HepG2 (cell line): ENCODE data around the gene CSNK2A1. TPM values are rescaled to one million over a fixed set of nuclear protein-coding genes. Genes with fewer than 3 reads are reported as not detected.
A peak's percentile ranks its signal among the peaks of the same experiment; 100 is the strongest.

Source experiments
- HDAC2 ChIP-seq: sonication (generic); formaldehyde crosslinking; IDR thresholded peaks from 2 replicates; pipeline ENCODE4 v1.4.0; 2020; ENCODE audit warnings: missing genetic modification reagents
- NCOA2 ChIP-seq: sonication (generic); formaldehyde crosslinking; IDR thresholded peaks from 2 replicates; pipeline ENCODE4 v1.8.0; 2022; ENCODE audit warnings: inconsistent platforms
- RBAK ChIP-seq: sonication (generic); formaldehyde crosslinking; IDR thresholded peaks from 2 replicates; pipeline ENCODE4 v1.5.1; 2020; ENCODE audit warnings: mild to moderate bottlenecking, missing genetic modification reagents
- RXRB ChIP-seq: IDR thresholded peaks from 2 replicates; pipeline ENCODE4 v1.6.1; 2016; ENCODE audit warnings: borderline replicate concordance, missing genetic modification reagents, missing compliant biosample characterization
- U2AF1 ChIP-seq: fragments of 200-400 bp; formaldehyde crosslinking; optimal IDR thresholded peaks from 2 replicates; pipeline ENCODE3; 2017; ENCODE audit warnings: mild to moderate bottlenecking, low read depth, low read length
- ZBED4 ChIP-seq: sonication (generic); formaldehyde crosslinking; IDR thresholded peaks from 2 replicates; pipeline ENCODE4 v1.4.0; 2020; ENCODE audit warnings: missing genetic modification reagents, borderline replicate concordance
- ZBTB7A ChIP-seq: sonication (generic); formaldehyde crosslinking; IDR thresholded peaks from 2 replicates; pipeline ENCODE4 v1.8.0; 2022; ENCODE audit warnings: mild to moderate bottlenecking, missing genetic modification reagents
- ZIK1 ChIP-seq: sonication (generic); formaldehyde crosslinking; IDR thresholded peaks from 2 replicates; pipeline ENCODE4 v1.5.0; 2020; ENCODE audit warnings: mild to moderate bottlenecking, low read depth, missing genetic modification reagents, borderline replicate concordance
- ZNF598 ChIP-seq: sonication (generic); formaldehyde crosslinking; IDR thresholded peaks from 2 replicates; pipeline ENCODE4 v1.5.1; 2020; ENCODE audit warnings: mild to moderate bottlenecking, missing genetic modification reagents, borderline replicate concordance
- ZNF687 ChIP-seq: sonication (generic); formaldehyde crosslinking; IDR thresholded peaks from 2 replicates; pipeline ENCODE4 v1.5.1; 2020; ENCODE audit warnings: mild to moderate bottlenecking, missing genetic modification reagents, moderate library complexity
- ZSCAN29 ChIP-seq: sonication (generic); formaldehyde crosslinking; conservative IDR thresholded peaks from 2 replicates; pipeline ENCODE4 v1.4.0; 2020; ENCODE audit warnings: mild to moderate bottlenecking, missing genetic modification reagents
- polyA plus RNA-seq, 8 experiments: library from polyadenylated mRNA; depleted of rRNA in 3 of 8; stranded (reverse) in 7 of 8; unstranded in 1 of 8; fragments of >200 nt; fragmentation: Illumina TruSeq in 4 of 8; extraction: Trizol in 4 of 8; gene quantifications; 2 replicates each; pipeline versions ENCODE4 v1.2.1 to v1.2.3, GENCODE V29; 2011 to 2016; ENCODE audit warnings: low read depth in 4 of 8, missing spikeins in 1 of 8, mixed read lengths in 1 of 8; ENCODE audit not compliant: insufficient read depth in 1 of 8
- total RNA-seq, 5 experiments: library from RNA; depleted of rRNA; stranded (reverse); fragments of >200 nt; fragmentation: Illumina TruSeq; extraction: Trizol; gene quantifications; 2 replicates each; pipeline ENCODE4 v1.2.3, GENCODE V29; 2016; ENCODE audit warnings: low read depth in 1 of 5
- TF ChIP-seq, protein P1 (sequence below): sonication (generic); formaldehyde crosslinking; IDR thresholded peaks from 2 replicates; pipeline ENCODE4 v1.9.0; 2021; ENCODE audit warnings: missing genetic modification reagents, mild to moderate bottlenecking, borderline replicate concordance
- TF ChIP-seq, protein P2 (sequence below): sonication (generic); formaldehyde crosslinking; conservative IDR thresholded peaks from 2 replicates; pipeline ENCODE4 v1.4.0; 2020; ENCODE audit warnings: missing genetic modification reagents
- TF ChIP-seq, protein P3 (sequence below): IDR thresholded peaks from 2 replicates; pipeline ENCODE4 v1.6.1; 2012; ENCODE audit warnings: low read depth, low read length, improper control_type of control experiment

Gene CSNK2A1
- total and polyA plus RNA-seq, 2 of the 13 experiments (the other 11 are each of a cell fraction or from before 2014, with no cell fraction given), result 153 to 231 TPM

GRCh38 chr20:461254-462198 lies 82.1 kb downstream of the CSNK2A1 start (continued):
- TF ChIP-seq, protein P1, sequence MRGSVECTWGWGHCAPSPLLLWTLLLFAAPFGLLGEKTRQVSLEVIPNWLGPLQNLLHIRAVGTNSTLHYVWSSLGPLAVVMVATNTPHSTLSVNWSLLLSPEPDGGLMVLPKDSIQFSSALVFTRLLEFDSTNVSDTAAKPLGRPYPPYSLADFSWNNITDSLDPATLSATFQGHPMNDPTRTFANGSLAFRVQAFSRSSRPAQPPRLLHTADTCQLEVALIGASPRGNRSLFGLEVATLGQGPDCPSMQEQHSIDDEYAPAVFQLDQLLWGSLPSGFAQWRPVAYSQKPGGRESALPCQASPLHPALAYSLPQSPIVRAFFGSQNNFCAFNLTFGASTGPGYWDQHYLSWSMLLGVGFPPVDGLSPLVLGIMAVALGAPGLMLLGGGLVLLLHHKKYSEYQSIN (CRISPR knock-in tag), result no peak
- TF ChIP-seq ZNF687 (CRISPR knock-in tag) (peak; percentile 85), ZIK1 (CRISPR knock-in tag) (0 out of 2 replicates have a peak, but pooled peaks have one; percentile 29), ZSCAN29 (CRISPR knock-in tag) (no peak), HDAC2 (CRISPR knock-in tag) (0 out of 2 replicates have a peak, but pooled peaks have one; percentile 10), U2AF1 (peak; percentile 74), ZBED4 (CRISPR knock-in tag) (0 out of 2 replicates have a peak, but pooled peaks have one; percentile 4), NCOA2 (CRISPR knock-in tag) (no peak), RXRB (CRISPR knock-in tag) (0 out of 2 replicates have a peak, but pooled peaks have one; percentile 22), RBAK (no peak), ZBTB7A (peak; percentile 56; the same call in 1 of the 2 replicates), ZNF598 (CRISPR knock-in tag) (peak; percentile 47; the same call in 1 of the 2 replicates)
- TF ChIP-seq, protein P2, sequence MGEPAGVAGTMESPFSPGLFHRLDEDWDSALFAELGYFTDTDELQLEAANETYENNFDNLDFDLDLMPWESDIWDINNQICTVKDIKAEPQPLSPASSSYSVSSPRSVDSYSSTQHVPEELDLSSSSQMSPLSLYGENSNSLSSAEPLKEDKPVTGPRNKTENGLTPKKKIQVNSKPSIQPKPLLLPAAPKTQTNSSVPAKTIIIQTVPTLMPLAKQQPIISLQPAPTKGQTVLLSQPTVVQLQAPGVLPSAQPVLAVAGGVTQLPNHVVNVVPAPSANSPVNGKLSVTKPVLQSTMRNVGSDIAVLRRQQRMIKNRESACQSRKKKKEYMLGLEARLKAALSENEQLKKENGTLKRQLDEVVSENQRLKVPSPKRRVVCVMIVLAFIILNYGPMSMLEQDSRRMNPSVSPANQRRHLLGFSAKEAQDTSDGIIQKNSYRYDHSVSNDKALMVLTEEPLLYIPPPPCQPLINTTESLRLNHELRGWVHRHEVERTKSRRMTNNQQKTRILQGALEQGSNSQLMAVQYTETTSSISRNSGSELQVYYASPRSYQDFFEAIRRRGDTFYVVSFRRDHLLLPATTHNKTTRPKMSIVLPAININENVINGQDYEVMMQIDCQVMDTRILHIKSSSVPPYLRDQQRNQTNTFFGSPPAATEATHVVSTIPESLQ (CRISPR knock-in tag), result no peak
- TF ChIP-seq, protein P3, sequence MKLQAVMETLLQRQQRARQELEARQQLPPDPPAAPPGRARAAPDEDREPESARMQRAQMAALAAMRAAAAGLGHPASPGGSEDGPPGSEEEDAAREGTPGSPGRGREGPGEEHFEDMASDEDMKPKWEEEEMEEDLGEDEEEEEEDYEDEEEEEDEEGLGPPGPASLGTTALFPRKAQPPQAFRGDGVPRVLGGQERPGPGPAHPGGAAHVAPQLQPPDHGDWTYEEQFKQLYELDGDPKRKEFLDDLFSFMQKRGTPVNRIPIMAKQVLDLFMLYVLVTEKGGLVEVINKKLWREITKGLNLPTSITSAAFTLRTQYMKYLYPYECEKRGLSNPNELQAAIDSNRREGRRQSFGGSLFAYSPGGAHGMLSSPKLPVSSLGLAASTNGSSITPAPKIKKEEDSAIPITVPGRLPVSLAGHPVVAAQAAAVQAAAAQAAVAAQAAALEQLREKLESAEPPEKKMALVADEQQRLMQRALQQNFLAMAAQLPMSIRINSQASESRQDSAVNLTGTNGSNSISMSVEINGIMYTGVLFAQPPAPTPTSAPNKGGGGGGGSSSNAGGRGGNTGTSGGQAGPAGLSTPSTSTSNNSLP, result no peak
